A549 treated with AZD2906 at 1 μM for 4 hours (cell line): Measurements from ENCODE around the gene SLC12A2. TPM values are rescaled to one million over a fixed set of nuclear protein-coding genes. Genes with fewer than 3 reads are reported as not detected.

Experiments
- total RNA-seq: library from RNA; stranded (reverse); fragments of 200-300 nt; extraction: Qiagen RNA extraction; gene quantifications from 5 replicates; pipeline ENCODE4 v1.2.3, GENCODE V29; 2022

SLC12A2 gene
- 10.8 to 13.0 TPM (median 11.8 TPM) in 5 replicates for total RNA-seq

DNA sequence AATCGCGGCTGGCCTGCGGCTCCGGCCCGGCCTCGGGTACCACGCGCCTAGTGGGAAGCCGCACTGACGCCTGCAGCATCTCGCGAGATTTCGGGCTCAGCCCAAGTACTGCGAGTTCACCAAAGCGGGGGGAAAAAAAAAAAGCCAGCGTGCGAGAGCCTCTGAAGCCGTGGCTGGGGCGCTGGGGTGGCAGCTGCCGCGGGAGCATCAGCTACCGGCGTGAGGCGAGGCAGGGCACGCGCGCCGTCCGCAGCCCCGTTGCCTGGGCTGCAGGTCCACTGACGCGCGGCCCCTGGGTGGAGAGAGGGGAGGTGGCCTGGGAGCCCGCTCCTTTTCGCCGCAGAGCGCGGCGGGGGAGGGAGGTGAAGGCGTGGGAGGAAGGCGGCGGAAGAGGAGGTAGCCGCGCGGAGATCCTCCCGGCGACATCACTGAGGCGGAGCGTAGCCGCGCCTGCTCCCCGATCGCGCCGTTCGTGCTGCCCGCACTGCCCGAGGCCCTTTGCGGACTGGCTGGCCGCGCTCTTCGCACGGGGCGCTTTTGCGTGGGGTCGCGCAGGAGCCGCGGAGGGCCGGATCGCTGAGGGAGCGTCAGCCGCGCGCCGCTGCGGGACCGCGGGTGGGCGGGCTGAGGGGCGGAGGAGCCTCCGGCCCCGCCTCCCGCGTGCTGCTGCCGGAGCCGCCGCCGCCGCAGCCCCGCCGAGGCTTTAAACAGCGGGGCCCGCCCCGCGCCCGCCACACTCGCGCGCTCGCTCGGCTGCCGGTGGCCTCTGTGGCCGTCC is at the start of gene SLC12A2:
TSS of gene SLC12A2 (plus strand) at position 734 of the 778 bp plus-strand sequence. CDS start 189 bp downstream, outside the sequence.

